ENCODE measurements around the gene NMNAT2. TPM values are rescaled to one million over a fixed set of nuclear protein-coding genes. Genes with fewer than 3 reads are reported as not detected.

The NMNAT2 gene
- polyA plus RNA-seq, 4 donors, result 3.0 to 12.9 (median 4.8) TPM

DNA sequence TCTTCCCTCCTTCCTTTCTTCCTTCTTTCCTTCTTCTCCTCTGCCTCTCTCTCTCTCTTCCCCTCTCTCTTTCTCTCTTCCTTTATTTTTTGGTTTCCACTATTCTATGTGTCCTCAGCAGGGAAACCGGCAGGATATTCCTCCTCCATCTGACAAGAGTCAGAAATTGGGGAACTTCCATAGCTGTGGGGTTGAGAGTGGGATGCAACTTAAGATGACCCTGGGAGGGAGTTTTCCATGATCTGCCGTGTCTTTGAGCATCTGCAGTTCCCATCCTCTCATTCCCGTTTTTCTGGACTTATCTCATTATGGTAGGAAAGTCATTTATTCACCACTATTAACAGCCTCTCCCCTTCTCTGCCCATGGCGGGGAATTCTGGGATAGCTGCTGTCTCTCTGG, 98.6 kb downstream of the NMNAT2 start:
- no peak for DNase-seq (ENCODE audit: low read depth in 4 of 4, low spot score in 3 of 4)

GRCh38 chr1:183319051-183319450, 99.1 kb downstream of the NMNAT2 start:
- no peak for DNase-seq (ENCODE audit: low read depth in 4 of 4, low spot score in 3 of 4)

- no peak for DNase-seq (ENCODE audit: low read depth in 4 of 4, low spot score in 3 of 4)
These were observed 99.7 kb downstream of the NMNAT2 start for GRCh38 chr1:183318433-183318832.

- no peak for DNase-seq (ENCODE audit: low read depth in 4 of 4, low spot score in 3 of 4)
These were observed 102.0 kb downstream of the NMNAT2 start for GRCh38 chr1:183315991-183316758.

- DNase-seq (ENCODE audit: low read depth in 4 of 4, low spot score in 3 of 4), result no peak
These were observed 105.1 kb downstream of the NMNAT2 start for GRCh38 chr1:183313063-183313462.

- DNase-seq (ENCODE audit: low read depth in 4 of 4, low spot score in 3 of 4), result no peak
These were observed 107.3 kb downstream of the NMNAT2 start for GRCh38 chr1:183310753-183311479.

GRCh38 chr1:183308719-183309118, 109.5 kb downstream of the NMNAT2 start:
- no peak for DNase-seq (ENCODE audit: low read depth in 4 of 4, low spot score in 3 of 4)

DNA sequence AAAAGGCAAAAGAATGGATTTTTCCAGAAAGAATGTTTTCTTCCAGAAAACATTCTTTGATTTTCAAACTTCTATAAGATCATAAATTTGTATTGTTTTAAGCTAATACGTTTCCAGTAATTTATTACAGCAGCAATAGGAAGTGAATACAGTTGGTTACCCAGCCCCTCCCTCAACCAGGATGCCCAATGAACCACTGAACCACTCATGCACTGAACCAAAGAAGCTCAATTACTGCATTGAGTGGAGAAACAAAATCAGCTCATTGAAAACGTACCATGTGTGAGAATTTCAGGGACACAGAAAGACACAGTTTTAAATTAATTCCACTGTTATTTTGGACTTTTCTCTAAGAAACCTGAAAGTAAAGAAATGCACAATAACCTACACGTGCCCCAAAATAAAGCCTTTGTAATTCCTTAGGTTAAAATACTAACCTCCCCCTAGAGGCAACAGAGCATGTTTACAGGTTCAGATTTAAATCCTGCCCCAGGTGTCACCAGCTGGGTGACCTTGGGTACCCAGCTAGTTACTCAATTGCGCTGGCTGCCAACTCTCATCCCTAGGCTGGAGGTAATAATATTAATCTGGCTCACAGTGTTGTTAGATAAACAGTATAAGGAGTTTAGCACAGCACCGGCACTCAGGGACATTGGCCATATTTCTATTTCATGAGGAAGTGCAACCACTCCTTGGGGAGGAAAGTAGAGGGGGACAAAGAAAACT, 111.7 kb downstream of the NMNAT2 start:
- DNase-seq (ENCODE audit: low read depth in 4 of 4, low spot score in 3 of 4), result no peak

DNA sequence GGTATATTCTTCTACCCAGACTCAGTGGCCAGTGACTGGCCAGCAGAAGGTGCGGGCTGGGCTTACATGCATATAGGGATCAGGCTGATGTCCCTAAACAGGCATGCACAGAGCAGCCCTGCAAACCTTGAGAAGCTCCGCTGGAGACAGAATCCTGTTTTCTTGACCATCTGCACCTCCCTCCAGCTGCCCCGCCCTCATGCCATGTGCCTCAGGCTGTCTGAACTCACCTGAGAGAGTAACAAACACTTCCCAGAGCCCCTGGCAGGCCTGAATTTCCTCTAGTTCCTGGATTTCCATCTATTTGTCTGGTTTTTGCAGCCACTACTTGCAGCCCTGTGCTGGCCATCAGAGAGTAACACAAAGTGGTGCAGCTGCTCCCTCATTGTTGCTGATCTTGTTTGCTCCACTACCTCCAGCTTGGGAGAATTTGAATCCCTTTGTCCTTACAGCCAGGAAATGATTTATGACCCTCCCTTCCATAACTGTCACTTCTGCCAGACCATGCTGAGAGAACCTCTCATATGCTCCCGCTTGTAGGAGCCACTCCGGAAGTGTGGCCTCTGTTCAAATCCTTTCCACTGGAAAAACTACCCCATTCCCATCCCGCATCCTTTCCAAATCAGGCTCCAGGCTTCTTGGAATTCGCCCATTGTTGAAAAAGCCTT, 113.6 kb downstream of the NMNAT2 start:
- DNase-seq (ENCODE audit: low read depth in 4 of 4, low spot score in 3 of 4), result no peak

GRCh38 chr1:183303901-183304300, 114.3 kb downstream of the NMNAT2 start:
- no peak for DNase-seq (ENCODE audit: low read depth in 4 of 4, low spot score in 3 of 4)

DNA sequence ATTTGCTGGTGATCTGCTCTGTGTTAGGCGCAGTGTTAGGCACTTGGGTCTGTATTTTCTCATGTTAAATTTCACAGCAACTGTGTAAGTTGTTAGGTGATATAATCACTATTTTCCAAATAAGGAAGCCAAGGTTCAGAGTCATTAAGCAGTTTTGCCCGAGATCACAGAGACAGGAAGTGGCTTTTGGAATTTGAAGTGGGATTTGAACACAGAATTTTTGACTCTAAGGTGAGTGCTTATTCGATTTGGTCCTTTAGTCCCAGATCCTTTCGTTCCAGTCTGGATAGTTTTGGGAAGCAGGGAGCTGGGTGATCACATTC, 114.9 kb downstream of the NMNAT2 start:
- no peak for DNase-seq (ENCODE audit: low read depth in 4 of 4, low spot score in 3 of 4)

DNA sequence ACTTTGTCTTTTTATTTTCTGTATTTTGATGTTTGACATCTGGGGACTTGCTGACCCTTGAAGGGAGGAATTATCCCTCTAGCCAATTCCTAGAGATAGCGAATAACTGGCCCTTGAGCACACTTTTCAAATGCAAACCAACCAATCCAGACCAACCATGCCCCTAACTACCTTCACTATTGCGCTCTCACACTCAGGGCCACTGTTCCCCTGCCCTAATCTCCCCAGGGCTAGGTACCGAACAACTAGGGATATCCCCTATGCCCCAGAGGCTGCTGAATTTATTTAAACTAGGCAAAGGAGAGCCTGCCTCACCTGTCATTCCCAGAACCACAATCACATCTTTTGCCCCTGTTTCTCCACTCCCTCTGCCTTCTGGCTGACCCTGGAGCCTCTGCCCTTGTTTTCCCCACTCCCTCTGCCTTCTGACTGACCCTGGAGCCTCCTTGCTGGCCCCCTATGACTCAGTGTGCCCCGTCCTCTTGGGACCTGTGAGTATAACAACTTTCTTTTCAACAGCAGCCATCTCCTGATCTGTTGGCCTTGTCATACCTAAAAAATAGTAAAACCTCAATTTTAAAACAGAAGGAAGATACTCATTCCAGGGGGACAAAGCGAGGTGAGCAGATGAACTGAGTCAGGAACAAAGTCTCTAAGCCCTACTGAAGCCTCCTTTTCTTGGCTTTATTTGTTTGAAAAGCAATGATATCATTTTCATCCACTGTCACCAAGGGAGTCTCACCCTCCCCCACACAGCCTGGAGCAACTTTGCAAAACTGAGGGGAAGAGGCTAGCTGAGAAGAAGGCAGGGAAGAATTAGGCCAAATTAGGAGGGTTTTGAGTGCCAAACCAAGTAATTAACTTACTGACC, 115.5 kb downstream of the NMNAT2 start:
- no peak for DNase-seq (ENCODE audit: low read depth in 4 of 4, low spot score in 3 of 4)

DNA sequence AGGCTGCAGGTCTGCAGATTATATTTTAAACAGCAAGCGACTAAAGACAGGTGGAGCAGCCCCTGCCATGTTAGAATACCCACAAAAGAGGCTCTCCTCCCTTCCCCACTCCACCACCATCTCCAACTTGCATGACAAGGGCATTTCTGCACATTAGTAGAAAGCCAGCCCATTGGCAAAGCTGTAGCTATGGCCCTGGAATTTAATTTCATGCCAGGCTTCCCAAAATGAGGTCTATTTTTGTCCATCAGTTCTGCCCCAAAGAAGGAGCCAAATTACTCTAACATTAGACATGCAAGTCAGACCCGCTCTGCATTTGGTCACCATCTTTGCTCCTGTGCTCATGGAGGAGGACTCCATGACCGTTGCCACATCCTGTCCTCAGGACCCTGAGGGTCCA, 116.9 kb downstream of the NMNAT2 start:
- no peak for DNase-seq (ENCODE audit: low read depth in 4 of 4, low spot score in 3 of 4)

- DNase-seq (ENCODE audit: low read depth in 4 of 4, low spot score in 3 of 4), result no peak
These were observed 117.4 kb downstream of the NMNAT2 start for GRCh38 chr1:183300828-183301227.

GRCh38 chr1:183300395-183300794, 117.8 kb downstream of the NMNAT2 start:
- no peak for DNase-seq (ENCODE audit: low read depth in 4 of 4, low spot score in 3 of 4)

DNA sequence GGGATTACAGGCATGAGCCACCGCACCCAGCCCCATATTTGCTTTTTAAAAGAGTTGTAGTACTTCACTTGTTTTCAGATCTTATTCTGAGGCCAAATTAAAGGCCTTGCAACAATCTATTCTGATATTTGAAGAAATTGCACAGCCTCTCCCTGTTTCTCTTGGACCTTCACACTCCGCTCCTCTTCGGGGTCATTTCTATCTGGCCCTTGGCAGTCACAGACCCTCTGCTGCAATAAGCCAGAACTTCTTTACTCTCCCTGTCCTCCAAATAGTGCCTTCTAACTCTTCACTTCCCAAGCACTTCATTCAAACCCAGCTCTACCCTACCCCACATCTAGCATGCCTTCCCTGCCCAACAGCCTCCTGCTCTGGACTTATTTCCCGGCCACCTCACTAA, 121.4 kb downstream of the NMNAT2 start:
- no peak for DNase-seq (ENCODE audit: low read depth in 4 of 4, low spot score in 3 of 4)

GRCh38 chr1:183295521-183295920, 122.7 kb downstream of the NMNAT2 start:
- no peak for DNase-seq (ENCODE audit: low read depth in 4 of 4, low spot score in 3 of 4)

GRCh38 chr1:183293876-183294275, 124.3 kb downstream of the NMNAT2 start:
- DNase-seq (ENCODE audit: low read depth in 4 of 4, low spot score in 3 of 4), result no peak

- no peak for DNase-seq (ENCODE audit: low read depth in 4 of 4, low spot score in 3 of 4)
These were observed 124.9 kb downstream of the NMNAT2 start for GRCh38 chr1:183293241-183293640.

Data from left renal pelvis (tissue), 4 donors.